NCI-H748 treated with DMSO at 0.1 percent for 48 hours (cell line): ENCODE measurements around the gene DIAPH3.

Experiments
- DNase-seq: peaks from one replicate; lab custom pipeline; 2025; lab: John Stamatoyannopoulos, UW

Gene DIAPH3

GRCh38 chr13:60018536-60018935 is 145.2 kb downstream of the DIAPH3 start:
- no peak for DNase-seq

- no peak for DNase-seq
Measured at GRCh38 chr13:60016229-60016628, 147.5 kb downstream of the DIAPH3 start.

GRCh38 chr13:60013166-60013565 is 150.6 kb downstream of the DIAPH3 start:
- DNase-seq: no peak

- DNase-seq: no peak
Measured at GRCh38 chr13:60012488-60012887, 151.2 kb downstream of the DIAPH3 start.

GRCh38 chr13:60009300-60010253 is 154.2 kb downstream of the DIAPH3 start:
- DNase-seq: peak; percentile 92

- no peak for DNase-seq
Measured at GRCh38 chr13:60001889-60002288, 161.8 kb downstream of the DIAPH3 start.

- DNase-seq: no peak
Measured at GRCh38 chr13:60000976-60001375, 162.8 kb downstream of the DIAPH3 start.

- DNase-seq: no peak
Measured at GRCh38 chr13:60000081-60000480, 163.6 kb downstream of the DIAPH3 start.

GRCh38 chr13:59997976-59998375 is 165.8 kb downstream of the DIAPH3 start:
- DNase-seq: no peak

GRCh38 chr13:59996461-59996980 is 167.2 kb downstream of the DIAPH3 start:
- no peak for DNase-seq

- no peak for DNase-seq
Measured at GRCh38 chr13:59991395-59991794, 172.3 kb downstream of the DIAPH3 start.

- no peak for DNase-seq
Measured at GRCh38 chr13:59982631-59983382, 180.9 kb downstream of the DIAPH3 start.

GRCh38 chr13:59979589-59979988 is 184.1 kb downstream of the DIAPH3 start:
- DNase-seq: no peak

- no peak for DNase-seq
Measured at GRCh38 chr13:59978862-59979261, 184.9 kb downstream of the DIAPH3 start.

GRCh38 chr13:59976856-59977255 is 186.9 kb downstream of the DIAPH3 start:
- DNase-seq: no peak

GRCh38 chr13:59975807-59976435 is 187.8 kb downstream of the DIAPH3 start:
- no peak for DNase-seq

- no peak for DNase-seq
Measured at GRCh38 chr13:59970847-59971246, 192.9 kb downstream of the DIAPH3 start.

GRCh38 chr13:59963827-59964226 is 199.9 kb downstream of the DIAPH3 start:
- no peak for DNase-seq

GRCh38 chr13:59963383-59963782 is 200.3 kb downstream of the DIAPH3 start:
- DNase-seq: no peak

GRCh38 chr13:59962343-59962742 is 201.4 kb downstream of the DIAPH3 start:
- no peak for DNase-seq

- DNase-seq: no peak
Measured at GRCh38 chr13:59960683-59961082, 203.0 kb downstream of the DIAPH3 start.

- DNase-seq: no peak
Measured at GRCh38 chr13:59957438-59957837, 206.3 kb downstream of the DIAPH3 start.
